HG03354 (cell line): Measurements from ENCODE around the gene RAET1L.
"Not testable (repeated sequence)": the region's sequence is repeated elsewhere in the genome, so short reads cannot be mapped to it uniquely, and the experiment has no call there.

Source experiments
- ATAC-seq: cut with Tn5 transposase; IDR thresholded peaks from one replicate; pipeline ENCODE4 v1.9.1; 2021; ENCODE audit warnings: mild to moderate bottlenecking; ENCODE audit not compliant: unreplicated experiment, poor library complexity, severe bottlenecking

The RAET1L gene

GRCh38 chr6:150048099-150048498 is 22.8 kb upstream of the RAET1L start:
- no peak for ATAC-seq

DNA sequence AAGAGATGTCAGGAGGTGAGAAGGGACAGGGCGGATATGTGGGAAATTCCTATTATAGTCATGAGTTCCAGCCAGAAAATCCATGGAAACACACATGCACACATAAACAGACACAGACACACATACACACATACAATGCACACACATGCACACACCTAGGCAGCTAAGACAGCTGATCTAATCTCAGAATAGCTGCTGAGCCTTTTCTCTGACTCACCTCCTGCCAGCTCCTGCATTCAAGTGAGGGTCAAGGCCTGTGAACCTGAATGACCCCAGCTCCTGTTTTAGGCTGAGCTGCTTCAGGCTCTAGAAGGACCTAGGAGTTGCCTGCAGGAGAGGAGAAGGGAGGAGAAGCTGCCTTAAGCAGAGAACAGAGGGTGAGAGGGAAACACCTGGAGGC is 21.6 kb upstream of the RAET1L start:
- ATAC-seq, result no peak

GRCh38 chr6:150044621-150045145 is 19.4 kb upstream of the RAET1L start:
- no peak for ATAC-seq

DNA sequence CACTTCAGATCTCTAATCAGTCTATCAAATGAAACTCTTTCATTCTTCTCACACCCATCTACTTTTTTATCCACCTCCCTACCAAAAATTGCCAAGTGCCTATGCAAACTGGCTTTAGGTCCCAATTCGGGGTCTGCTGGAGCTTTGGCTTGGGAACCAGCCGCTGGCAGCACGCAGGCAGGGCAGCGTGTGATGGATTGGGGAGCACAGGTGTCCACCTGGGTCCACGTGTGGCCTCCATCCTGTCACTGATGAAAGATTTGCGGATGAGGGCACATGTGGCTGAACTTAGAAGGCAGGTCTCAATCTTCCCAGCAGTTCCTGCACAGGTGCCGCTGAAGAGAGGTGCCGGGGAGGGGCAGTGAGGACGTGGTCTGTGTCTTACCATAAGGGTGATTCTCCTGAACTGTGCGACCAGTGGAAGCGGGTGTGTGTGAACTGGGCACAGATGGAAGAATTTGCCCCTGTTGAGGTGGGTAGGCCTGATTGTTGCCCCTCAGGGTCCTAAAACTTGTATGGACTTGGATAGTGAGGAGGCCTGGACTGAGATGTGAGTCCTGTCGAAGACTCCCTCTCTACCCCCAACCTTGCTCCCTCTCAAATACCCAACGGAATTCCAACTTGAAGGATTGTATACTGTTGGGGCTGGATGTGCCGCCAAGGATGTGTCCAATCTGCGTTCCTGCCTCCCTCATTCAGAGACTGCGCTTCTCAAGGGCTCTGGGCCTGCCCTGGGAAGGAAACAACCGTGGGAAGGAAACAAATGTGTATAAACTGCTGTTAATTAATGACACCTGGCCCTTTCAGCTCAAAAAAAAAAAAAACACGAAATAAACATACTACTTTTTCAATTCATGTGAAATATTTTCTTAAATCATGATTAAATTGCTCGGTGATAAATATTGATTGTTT is 18.4 kb upstream of the RAET1L start:
- ATAC-seq, result no peak

GRCh38 chr6:150043096-150043495 is 17.8 kb upstream of the RAET1L start:
- ATAC-seq, result no peak

DNA sequence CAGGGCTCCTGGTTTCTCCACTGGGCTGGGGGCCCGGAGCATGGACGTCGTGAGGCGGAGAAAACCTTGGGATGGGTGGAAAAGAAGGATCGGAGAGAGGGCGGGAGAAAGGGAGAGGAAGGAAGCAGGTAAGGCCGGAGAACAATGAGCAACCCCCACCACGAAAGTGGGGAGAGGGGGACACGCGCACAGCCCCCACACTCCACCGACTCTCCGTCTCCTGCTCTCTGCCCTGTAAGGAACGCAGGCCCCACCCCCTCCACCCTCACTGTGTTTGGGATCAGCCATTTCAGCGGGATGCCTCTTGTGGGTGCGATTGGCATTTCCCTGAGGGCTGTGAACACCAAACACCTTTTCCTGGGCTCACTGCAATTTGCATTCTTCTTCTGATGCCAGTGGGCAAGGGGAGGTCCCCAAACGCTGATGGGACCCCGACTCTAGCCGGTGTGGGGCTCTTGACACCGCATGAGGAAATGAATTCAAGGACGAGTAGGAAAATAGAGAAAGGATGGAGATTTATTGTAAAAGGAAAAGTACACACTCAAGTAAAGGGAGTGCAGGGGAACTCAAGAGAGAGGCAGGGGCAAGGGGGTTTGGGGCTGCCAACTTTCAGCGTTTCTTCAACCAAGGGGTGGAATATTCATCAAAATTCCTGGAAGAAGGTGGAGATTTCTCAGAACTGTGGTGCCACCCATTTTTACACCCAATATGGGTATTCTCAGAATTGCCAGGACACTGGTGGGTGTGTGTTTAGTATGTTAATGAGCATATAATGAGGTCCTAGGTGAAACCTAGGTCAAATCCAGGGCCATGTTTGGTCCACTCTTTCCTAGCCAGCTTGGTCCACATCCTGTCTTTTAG is 13.1 kb upstream of the RAET1L start:
- no peak for ATAC-seq

DNA sequence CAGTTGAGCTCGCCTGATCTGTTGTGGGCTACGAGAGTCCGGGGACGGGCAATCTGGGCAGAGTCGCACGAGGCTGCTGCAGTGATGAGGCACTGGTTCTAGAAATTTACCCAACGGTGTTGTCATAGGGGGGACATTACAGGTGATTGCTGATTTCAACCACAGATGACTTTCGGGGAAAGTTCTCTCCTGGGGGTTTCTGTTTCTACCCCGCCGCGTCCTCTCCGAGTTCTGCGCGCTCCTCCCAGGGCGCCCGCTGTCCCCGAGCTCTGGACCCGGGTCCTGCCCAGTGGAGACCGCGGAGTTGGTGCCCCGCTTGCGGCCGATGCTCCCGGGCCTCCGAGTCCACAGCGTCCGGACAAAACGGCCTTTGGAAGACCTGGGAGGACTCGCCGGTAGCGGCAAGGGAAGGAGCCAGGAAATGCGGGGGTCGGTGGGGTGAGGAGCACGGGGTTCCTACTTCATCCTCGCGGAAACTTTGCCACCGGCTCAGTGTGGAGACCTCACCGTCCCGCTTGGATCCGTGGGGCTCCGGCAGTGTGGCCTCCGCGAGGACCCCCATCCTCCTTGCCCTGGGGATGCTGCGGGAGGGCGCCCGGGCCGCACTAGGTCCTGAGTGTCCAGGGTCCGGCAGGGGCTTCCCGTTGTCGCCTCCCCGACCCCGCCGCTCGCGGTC is 12.3 kb upstream of the RAET1L start:
- no peak for ATAC-seq

DNA sequence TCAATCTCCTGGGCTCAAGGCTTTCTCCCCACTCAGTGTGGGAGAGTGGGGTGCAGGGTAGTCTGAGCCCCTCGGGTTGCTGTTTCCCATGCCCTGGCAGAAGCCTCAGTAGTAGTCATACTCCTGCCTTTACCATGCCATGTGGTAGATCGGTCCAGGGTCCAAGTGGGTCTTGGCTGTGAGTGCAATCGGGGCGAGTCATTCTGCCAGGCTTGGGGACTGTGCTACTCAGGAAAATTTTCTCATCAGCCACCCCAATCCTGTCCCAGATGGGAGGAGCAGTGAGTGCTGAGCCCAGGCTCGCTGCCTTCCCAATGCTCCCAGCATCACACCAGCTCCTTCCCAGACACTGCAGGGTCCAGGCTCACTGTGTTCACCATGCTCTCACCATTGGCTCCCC is 10.7 kb upstream of the RAET1L start:
- no peak for ATAC-seq

GRCh38 chr6:150033207-150033771 is 8.0 kb upstream of the RAET1L start:
- ATAC-seq, result no peak

DNA sequence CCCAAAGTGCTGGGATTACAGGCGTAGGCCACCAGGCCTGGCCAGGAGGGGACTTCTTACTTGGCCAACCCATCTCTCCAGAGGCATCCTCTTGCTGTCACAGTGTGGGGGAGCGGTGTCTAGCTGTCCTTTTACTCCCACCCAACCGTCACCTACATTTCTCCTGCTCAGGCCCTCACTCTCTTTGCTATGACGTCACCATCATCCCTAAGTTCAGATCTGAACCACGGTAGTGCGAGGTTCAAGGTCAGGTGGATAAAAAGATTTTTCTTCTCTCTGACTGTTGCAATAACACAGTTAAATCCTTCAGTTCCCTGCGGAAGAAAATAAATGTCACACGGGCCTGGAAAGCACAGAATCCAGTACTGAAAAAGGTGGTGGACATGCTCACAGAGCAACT is 7.3 kb upstream of the RAET1L start:
- no peak for ATAC-seq

- ATAC-seq, result no peak
Measured at GRCh38 chr6:150030611-150031010, 5.3 kb upstream of the RAET1L start.

DNA sequence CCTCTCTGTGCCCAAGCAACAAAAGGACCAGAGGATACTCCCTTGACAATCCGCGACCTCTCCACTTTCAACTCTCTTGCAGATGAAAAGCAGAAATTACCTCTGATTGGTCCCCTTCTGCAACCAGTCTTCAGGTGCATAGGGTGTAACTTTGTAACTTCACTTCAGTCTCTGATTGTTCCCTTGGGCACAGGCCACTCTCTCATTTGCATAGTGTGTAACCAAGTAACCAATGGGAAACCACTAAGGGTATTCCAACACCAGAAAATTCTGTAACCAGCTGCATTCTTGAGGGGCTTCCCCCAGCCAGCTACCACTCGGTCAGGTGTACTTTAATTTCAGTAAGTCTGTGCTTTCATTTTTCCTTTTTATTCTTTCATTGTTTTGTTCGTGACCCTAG is 4.4 kb upstream of the RAET1L start:
- peak; percentile 58 for ATAC-seq

DNA sequence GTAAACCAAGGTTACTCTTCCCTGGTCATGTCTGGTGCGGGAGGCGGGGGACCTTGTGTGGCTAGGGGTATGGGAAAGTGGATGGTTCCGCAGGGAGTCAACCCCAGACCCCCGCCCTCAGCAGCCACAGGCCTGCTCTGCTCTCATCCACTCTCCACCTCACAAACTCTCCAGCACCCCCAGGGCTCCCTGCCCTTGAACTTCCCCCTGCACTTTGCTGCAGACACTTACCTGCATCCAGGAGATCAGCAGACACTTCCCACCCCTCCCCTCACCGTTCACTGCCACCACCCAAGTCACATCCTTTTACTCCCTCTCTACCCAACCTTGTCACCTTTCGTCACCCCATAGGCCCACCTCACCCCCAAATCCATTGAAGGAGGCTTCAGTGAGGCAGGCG is 3.9 kb upstream of the RAET1L start:
- ATAC-seq, result no peak

DNA sequence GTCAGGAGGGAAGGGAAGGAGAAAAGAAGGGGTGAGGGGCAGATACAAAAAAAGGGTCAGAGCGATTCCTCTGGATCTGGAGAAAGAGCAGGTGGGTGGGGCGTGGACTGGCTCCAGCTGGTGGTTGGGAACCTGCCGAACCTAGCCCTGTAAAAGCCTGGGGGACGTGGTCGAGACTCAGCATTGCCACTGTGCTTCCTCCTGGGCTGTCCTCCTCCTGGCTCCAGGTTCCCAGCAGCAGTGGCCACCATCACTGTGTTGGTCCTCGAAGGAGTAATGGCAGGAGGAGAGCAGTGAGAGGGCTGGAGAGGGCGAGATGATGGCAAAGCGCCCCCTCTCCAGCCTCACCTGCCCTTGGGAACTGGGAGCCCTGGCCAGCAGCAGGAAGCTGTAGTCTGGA is 3.5 kb upstream of the RAET1L start:
- ATAC-seq, result no peak

GRCh38 chr6:150027806-150028565 is 2.7 kb upstream of the RAET1L start:
- no peak for ATAC-seq

- ATAC-seq, result no peak
Measured at GRCh38 chr6:150026976-150027805, 1.9 kb upstream of the RAET1L start.

- ATAC-seq, result no peak
Measured at GRCh38 chr6:150024646-150025155, 631 bp downstream of the RAET1L start.

GRCh38 chr6:150024021-150024420 is 1.3 kb downstream of the RAET1L start:
- not testable (repeated sequence) for ATAC-seq
